DOHH2 (cell line): ENCODE results near the gene CAMSAP1.

Source experiments
- H3F3A ChIP-seq: fragments of 200-600 bp; sonication (generic), shearing (Covaris generic); 2 replicates; pipeline ENCODE4 v1.6.0; 2016; ENCODE audit warnings: antibody characterized with exemption, mild to moderate bottlenecking; ENCODE audit not compliant: control insufficient read depth, insufficient read depth
- H3K27ac ChIP-seq: fragments of 200-600 bp; sonication (generic); 2 replicates; pipeline ENCODE4 v1.5.1; 2014; ENCODE audit warnings: low read depth, mild to moderate bottlenecking, low read length, moderate library complexity
- H3K27me3 ChIP-seq: fragments of 200-600 bp; sonication (generic); 2 replicates; pipeline ENCODE4 v1.6.1; 2014; ENCODE audit warnings: mild to moderate bottlenecking, low read length, mixed read lengths; ENCODE audit not compliant: control insufficient read depth
- H3K36me3 ChIP-seq: fragments of 200-600 bp; sonication (generic); 2 replicates; pipeline ENCODE4 v1.6.1; 2014; ENCODE audit warnings: mild to moderate bottlenecking, low read length, moderate library complexity, mixed read lengths; ENCODE audit not compliant: control insufficient read depth
- H3K4me1 ChIP-seq: fragments of 200-600 bp; sonication (generic); 2 replicates; pipeline ENCODE4 v1.6.1; 2014; ENCODE audit warnings: mild to moderate bottlenecking, low read length, mixed read lengths; ENCODE audit not compliant: control insufficient read depth
- H3K4me2 ChIP-seq: fragments of 200-600 bp; sonication (generic); 2 replicates; pipeline ENCODE4 v1.6.0; 2014; ENCODE audit warnings: mild to moderate bottlenecking, low read length, moderate library complexity
- H3K4me3 ChIP-seq: fragments of 200-600 bp; sonication (generic); 2 replicates; pipeline ENCODE4 v1.5.1; 2014; ENCODE audit warnings: mild to moderate bottlenecking, low read length, mixed read lengths
- H3K79me2 ChIP-seq: fragments of 200-600 bp; sonication (generic); 2 replicates; pipeline ENCODE4 v1.6.1; 2014; ENCODE audit warnings: mild to moderate bottlenecking, low read length, mixed read lengths; ENCODE audit not compliant: control insufficient read depth
- H3K9me2 ChIP-seq: fragments of 200-600 bp; sonication (generic); replicated peaks from 2 replicates; pipeline ENCODE4 v1.6.1; 2014; ENCODE audit warnings: mild to moderate bottlenecking, low read length, mixed read lengths; ENCODE audit not compliant: control insufficient read depth
- H3K9me3 ChIP-seq: fragments of 200-600 bp; sonication (generic); 2 replicates; pipeline ENCODE4 v1.6.1; 2014; ENCODE audit warnings: antibody characterized with exemption, low read length, mixed read lengths; ENCODE audit not compliant: control insufficient read depth, insufficient read depth
- H4K20me1 ChIP-seq: fragments of 200-600 bp; sonication (generic); 2 replicates; pipeline ENCODE4 v1.6.0; 2014; ENCODE audit warnings: low read depth, mild to moderate bottlenecking, antibody characterized with exemption, low read length, moderate library complexity; ENCODE audit not compliant: control insufficient read depth, insufficient read depth
- EZH2phosphoT487 ChIP-seq: fragments of 200-600 bp; sonication (generic); IDR thresholded peaks from 2 replicates; pipeline ENCODE4 v1.6.1; 2017; ENCODE audit warnings: borderline replicate concordance, mild to moderate bottlenecking, antibody characterized with exemption, low read length, moderate library complexity, mixed read lengths
- TF ChIP-seq, protein P1 (sequence below): fragments of 200-600 bp; sonication (generic); IDR thresholded peaks from one replicate; pipeline ENCODE4 v1.5.1; 2014; ENCODE audit warnings: antibody characterized with exemption, mild to moderate bottlenecking, low read depth, low read length; ENCODE audit not compliant: poor library complexity, severe bottlenecking

The CAMSAP1 gene

DNA sequence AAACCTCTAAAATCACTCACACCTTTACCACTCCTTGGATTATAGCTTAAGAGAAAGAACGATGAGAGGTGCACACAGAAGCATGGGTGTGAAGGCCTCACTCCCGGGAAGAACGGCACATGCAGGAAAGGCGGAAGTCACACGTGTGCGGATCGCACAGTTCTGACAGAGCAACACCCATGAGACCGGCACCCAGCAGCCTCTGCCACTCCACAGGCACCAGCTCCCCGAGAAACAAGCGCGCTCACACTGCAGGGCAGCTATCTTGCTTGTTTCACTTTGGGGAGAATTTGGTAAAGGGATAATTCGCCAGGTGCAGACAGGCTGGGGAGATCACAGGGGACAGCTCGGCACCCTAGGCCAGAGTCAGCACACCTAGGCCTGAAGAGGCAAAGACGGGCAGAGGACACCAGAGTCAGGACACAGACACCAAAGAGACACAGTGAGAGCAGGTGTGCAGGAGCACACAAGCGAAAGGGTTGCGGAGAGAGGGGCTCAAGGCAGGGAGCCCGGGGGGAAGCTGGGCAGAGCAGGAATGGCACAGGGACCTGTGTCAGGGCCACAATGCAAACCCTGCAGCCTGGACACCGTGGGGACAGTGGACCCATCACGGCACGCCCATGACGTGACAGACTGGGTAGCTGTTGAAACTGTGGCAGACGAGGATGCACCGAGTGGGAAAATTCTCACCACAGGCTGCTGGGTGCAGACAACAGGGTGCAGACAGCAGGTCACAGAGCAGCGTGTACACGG, 81.7 kb downstream of the CAMSAP1 start:
- no peak overlapping the region for H3K4me3 ChIP-seq
- H3K27ac ChIP-seq: no peak overlapping the region
- no peak overlapping the region for H3K4me2 ChIP-seq
- H3K36me3 ChIP-seq: peaks cover 31% of the 10 kb centered on the region
- no peaks in the 10 kb centered on the region for H4K20me1 ChIP-seq
- TF ChIP-seq, protein P1, sequence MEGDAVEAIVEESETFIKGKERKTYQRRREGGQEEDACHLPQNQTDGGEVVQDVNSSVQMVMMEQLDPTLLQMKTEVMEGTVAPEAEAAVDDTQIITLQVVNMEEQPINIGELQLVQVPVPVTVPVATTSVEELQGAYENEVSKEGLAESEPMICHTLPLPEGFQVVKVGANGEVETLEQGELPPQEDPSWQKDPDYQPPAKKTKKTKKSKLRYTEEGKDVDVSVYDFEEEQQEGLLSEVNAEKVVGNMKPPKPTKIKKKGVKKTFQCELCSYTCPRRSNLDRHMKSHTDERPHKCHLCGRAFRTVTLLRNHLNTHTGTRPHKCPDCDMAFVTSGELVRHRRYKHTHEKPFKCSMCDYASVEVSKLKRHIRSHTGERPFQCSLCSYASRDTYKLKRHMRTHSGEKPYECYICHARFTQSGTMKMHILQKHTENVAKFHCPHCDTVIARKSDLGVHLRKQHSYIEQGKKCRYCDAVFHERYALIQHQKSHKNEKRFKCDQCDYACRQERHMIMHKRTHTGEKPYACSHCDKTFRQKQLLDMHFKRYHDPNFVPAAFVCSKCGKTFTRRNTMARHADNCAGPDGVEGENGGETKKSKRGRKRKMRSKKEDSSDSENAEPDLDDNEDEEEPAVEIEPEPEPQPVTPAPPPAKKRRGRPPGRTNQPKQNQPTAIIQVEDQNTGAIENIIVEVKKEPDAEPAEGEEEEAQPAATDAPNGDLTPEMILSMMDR: no peak
- no peak for TF ChIP-seq EZH2phosphoT487
- no peaks in the 10 kb centered on the region for H3F3A ChIP-seq
- H3K9me3 ChIP-seq: no peaks in the 10 kb centered on the region
- H3K4me1 ChIP-seq: no peaks in the 10 kb centered on the region
- H3K9me2 ChIP-seq: no peaks in the 10 kb centered on the region
- no peaks in the 10 kb centered on the region for H3K27me3 ChIP-seq
- no peaks in the 10 kb centered on the region for H3K79me2 ChIP-seq

DNA sequence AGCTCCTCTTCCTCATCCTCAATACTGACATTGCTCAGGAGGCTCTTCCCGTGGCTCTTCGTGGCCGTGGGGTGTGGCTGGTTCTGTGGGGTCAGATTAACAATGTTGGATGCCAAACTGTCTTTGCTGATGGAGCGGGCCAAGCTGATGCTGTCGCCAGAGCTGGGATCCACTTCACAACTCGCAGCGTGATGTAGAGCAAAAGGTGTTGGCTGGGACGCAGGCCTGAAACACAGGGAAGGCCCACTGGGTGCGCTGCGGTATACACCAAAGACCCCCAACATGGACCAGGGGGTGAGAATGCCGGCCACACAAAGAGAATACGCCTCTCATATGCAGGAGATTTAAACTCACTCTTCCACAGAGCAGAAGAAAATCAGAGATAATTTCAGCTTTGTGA, 84.3 kb downstream of the CAMSAP1 start:
- H3K9me2 ChIP-seq: no peaks in the 10 kb centered on the region
- no peak overlapping the region for H3K27ac ChIP-seq
- peaks cover 40% of the 10 kb centered on the region for H3K36me3 ChIP-seq
- no peak for TF ChIP-seq EZH2phosphoT487
- TF ChIP-seq, protein P1: no peak
- H4K20me1 ChIP-seq: no peaks in the 10 kb centered on the region
- H3K4me2 ChIP-seq: no peak overlapping the region
- no peaks in the 10 kb centered on the region for H3K79me2 ChIP-seq
- no peak overlapping the region for H3K4me3 ChIP-seq
- no peaks in the 10 kb centered on the region for H3K9me3 ChIP-seq
- no peaks in the 10 kb centered on the region for H3K4me1 ChIP-seq
- H3F3A ChIP-seq: no peaks in the 10 kb centered on the region
- H3K27me3 ChIP-seq: no peaks in the 10 kb centered on the region

DNA sequence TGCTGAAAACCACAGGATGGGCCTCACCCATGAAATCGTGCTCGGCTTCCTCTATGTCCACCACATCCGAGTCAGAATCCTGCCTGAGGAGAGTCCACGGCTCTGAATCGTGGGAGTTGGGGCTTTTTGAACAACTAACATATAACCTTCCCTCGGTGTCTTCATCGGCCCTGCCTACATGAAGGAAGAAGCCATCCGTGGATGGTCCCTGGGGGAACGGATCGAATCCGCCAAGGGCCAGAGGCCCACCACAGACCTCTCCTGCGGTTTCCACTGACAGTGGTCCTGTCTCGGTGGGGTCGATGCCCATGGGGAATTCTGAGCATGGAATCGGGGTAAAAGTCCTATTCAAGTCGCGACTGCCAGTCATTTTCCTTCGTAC, 85.0 kb downstream of the CAMSAP1 start:
- no peak overlapping the region for H3K4me2 ChIP-seq
- H3K4me3 ChIP-seq: no peak overlapping the region
- no peaks in the 10 kb centered on the region for H3K27me3 ChIP-seq
- no peaks in the 10 kb centered on the region for H3K9me3 ChIP-seq
- H3F3A ChIP-seq: no peaks in the 10 kb centered on the region
- no peaks in the 10 kb centered on the region for H3K79me2 ChIP-seq
- TF ChIP-seq EZH2phosphoT487: no peak
- TF ChIP-seq, protein P1: no peak
- no peaks in the 10 kb centered on the region for H3K9me2 ChIP-seq
- no peaks in the 10 kb centered on the region for H4K20me1 ChIP-seq
- H3K36me3 ChIP-seq: peaks cover 40% of the 10 kb centered on the region
- no peak overlapping the region for H3K27ac ChIP-seq
- no peaks in the 10 kb centered on the region for H3K4me1 ChIP-seq
